ENCODE measurements around the gene ROR1. TPM values are rescaled to one million over a fixed set of nuclear protein-coding genes. Genes with fewer than 3 reads are reported as not detected.

Gene ROR1
- total and polyA plus RNA-seq, 2 of the 13 experiments (the other 11 are each of a cell fraction or from before 2014, with no cell fraction given): 0.58 to 2.3 TPM

DNA sequence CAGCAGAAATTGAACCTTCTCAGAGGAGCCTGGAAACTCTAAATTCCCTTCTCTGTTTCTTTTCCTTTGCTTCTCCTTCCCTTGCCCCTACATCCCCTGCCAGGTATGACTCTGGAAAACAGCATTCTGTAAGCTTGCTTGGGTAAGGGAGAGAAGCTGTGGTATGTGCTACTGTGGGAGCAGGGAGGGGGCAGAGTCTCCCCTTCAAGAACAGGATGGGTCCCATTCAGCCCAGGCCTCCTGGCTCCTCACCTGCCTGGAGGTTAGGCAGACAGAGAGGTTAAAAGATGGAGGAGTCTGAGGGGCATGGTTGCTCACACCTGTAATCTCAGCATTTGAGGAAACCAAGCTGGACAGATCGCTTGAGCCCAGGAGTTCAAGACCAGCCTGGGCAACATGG, 389.0 kb downstream of the ROR1 start (continued):
- no peak for TF ChIP-seq ATAD3A (CRISPR knock-in tag; IDR thresholded peaks at IDR 0.05)
- TF ChIP-seq ZNF556 (CRISPR knock-in tag; IDR thresholded peaks at IDR 0.05; ENCODE audit: borderline replicate concordance): no peak
- TF ChIP-seq, protein P1, sequence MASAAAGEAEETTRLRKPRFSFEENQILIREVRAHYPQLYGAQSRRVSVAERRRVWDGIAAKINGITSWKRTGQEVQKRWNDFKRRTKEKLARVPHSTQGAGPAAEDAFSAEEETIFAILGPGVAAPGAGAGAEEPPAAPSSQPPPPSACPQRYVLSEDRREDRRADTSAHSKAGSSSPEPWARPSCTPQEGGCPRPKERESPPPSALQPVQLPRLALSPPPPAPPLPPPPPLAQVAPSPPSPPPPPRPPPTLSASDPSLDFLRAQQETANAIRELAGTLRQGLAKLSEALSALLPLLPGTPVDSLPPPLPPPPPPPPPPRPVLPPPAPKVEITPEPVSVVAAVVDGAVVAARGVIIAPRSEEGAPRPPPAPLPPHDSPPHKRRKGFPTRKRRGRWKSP (CRISPR knock-in tag; IDR thresholded peaks at IDR 0.05): no peak
- TF ChIP-seq, protein P2, sequence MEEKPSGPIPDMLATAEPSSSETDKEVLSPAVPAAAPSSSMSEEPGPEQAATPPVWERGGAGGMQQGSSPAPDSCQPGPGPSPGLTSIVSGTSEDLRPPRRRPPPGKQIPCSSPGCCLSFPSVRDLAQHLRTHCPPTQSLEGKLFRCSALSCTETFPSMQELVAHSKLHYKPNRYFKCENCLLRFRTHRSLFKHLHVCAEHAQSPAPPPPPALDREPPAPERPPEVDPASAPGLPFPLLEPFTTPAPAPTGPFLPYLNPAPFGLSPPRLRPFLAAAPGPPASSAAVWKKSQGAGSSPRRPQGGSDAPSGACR (CRISPR knock-in tag; IDR thresholded peaks at IDR 0.05): no peak
- TF ChIP-seq ZNF138 (CRISPR knock-in tag; IDR thresholded peaks at IDR 0.05; ENCODE audit: low read depth): no peak
- no peak for TF ChIP-seq FOXJ3 (CRISPR knock-in tag; IDR thresholded peaks at IDR 0.05; ENCODE audit: borderline replicate concordance)
- TF ChIP-seq, protein P3, sequence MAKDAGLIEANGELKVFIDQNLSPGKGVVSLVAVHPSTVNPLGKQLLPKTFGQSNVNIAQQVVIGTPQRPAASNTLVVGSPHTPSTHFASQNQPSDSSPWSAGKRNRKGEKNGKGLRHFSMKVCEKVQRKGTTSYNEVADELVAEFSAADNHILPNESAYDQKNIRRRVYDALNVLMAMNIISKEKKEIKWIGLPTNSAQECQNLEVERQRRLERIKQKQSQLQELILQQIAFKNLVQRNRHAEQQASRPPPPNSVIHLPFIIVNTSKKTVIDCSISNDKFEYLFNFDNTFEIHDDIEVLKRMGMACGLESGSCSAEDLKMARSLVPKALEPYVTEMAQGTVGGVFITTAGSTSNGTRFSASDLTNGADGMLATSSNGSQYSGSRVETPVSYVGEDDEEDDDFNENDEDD (CRISPR knock-in tag; IDR thresholded peaks at IDR 0.05; ENCODE audit: borderline replicate concordance): no peak
- TF ChIP-seq RXRA (CRISPR knock-in tag; IDR thresholded peaks at IDR 0.05): no peak
- TF ChIP-seq, protein P4, sequence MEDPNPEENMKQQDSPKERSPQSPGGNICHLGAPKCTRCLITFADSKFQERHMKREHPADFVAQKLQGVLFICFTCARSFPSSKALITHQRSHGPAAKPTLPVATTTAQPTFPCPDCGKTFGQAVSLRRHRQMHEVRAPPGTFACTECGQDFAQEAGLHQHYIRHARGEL (CRISPR knock-in tag; IDR thresholded peaks at IDR 0.05): no peak
- TF ChIP-seq, protein P5, sequence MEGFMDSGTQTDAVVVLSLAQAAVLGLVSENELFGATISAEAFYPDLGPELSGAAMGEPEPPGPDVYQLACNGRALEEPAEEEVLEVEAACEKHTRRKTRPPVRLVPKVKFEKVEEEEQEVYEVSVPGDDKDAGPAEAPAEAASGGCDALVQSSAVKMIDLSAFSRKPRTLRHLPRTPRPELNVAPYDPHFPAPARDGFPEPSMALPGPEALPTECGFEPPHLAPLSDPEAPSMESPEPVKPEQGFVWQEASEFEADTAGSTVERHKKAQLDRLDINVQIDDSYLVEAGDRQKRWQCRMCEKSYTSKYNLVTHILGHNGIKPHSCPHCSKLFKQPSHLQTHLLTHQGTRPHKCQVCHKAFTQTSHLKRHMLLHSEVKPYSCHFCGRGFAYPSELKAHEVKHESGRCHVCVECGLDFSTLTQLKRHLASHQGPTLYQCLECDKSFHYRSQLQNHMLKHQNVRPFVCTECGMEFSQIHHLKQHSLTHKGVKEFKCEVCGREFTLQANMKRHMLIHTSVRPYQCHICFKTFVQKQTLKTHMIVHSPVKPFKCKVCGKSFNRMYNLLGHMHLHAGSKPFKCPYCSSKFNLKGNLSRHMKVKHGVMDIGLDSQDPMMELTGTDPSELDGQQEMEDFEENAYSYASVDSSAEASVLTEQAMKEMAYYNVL (CRISPR knock-in tag; IDR thresholded peaks at IDR 0.05; ENCODE audit: borderline replicate concordance): no peak

All from HepG2 (cell line).